Fibroblast of skin of left quadriceps (primary cell): Measurements from ENCODE around the gene KLHL35.

Experiments
- DNase-seq, 2 experiments: peaks; one replicate each; pipeline ENCODE4 v3.0.0-alpha.2; 2013; ENCODE audit warnings: low read depth in 2 of 2

KLHL35 gene

DNA sequence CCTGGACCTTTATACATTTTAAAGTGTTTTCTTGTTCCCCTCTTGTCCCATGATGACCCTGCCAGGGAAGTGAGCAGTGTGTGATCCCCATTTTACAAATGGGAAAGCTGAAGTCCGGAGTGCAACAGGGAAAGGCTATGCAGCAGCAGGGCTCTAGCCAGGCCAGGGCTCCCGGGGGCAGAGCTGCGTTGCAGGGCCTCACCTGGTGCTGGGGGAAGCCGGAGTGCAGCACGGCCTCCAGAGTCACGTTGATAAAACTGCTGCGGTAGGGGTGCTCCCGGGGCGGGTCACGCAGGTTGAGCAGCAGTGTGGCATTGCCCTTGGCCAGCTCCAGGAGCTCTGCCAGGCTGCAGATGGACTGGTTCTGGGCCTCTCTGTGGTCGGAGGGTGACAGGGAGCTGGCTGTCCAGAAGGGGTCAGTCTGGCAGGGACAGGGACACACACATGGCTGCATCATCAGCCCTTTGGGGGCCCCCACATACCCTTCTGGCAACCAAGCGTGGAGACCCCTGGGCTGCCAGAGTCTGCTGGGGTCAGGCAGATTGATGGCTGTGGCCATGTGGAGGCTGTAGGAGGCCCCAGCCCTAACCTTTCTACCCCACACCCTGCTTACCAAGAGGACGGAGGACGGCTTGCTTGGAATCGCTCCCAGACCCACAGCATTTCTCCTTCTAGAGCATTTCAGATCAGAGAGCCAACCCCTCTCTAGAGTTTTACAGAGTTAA lies 9.3 kb upstream of the KLHL35 start:
- no peak for DNase-seq

DNA sequence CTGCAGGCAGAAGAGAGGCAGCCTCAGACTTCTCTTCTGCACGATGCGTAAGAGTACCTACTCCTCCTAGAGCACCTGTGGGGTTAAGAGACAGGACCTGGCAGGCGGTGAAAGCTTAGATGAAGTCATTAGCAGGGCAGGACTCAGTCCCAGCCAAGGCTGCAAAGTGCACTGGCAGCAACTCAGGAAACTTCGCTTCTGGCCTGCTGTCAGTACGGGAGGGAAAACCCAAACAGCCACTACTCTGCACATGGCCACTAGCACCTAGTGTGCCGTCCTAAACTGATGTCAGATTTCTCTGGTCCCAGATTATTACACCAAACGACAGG lies 8.8 kb upstream of the KLHL35 start:
- no peak for DNase-seq

DNA sequence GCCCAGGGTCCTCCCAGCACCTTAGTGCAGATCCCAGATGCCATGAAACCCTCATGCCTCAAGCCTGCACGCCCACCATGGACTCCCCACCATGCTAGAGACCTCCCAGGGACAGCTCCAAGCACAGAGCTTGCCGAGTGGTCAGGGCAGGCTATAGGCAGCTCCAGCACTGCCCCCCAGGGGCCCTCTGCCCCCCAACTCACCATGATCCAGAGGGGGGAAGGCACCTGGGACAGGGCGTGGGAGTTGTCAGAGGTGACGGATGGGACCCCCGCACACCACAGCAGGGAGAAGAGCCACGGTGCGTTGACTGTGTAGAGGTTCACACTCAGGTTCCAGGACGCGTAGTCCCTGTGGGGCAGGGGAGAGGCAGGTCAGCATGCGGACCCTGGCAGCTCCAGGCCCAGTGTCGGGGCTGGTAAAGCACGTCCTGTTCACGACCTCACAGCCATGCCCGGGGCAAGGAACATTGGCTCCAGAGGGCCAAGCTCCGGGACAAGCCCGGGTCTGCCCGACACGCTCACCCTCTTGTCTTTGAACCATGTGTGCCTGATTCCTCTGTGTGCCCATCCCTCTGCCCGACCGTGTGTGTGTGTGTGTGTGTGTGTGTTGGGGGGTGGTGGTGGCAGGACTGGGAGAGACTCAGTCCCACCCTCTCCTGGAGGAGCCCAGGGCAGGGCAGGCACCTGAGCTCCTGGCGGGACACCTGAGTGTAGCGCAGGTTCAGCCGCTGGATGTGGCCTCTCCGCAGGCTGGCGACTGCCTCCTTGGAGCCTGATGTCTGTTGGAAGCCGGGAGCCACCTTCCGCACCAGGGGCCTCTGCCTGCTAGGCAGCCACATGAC lies 8.2 kb upstream of the KLHL35 start:
- no peak for DNase-seq

DNA sequence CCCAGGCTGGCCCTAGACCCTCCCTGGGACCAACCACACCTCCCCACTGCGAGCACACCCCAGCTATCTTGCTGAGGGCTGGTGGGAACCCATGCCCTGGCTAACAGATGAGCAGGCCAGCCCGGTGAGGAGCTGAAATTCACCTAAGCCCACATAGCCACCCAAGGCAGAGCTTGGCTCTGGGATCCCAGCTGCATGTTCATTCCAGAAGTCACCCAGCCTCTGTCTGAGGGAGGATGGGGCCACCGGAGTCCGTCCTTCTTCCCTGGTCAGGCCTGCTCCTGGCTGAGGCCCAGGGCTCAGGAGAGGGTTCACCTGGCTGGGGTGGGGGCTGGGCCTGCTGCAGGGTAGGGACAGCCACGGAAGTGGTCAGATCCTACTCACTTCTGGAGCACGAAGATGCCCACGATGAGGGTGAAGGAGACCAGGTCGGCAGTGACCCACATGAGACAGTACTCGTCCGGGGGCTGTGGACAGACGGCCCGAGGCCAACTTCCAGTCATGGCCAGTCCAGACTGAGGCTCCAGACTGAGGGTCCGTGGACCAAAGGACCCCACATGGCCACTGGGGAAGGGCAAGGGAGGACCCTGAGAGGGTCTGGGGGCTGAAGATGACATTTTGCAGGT lies 6.6 kb upstream of the KLHL35 start:
- no peak for DNase-seq

DNA sequence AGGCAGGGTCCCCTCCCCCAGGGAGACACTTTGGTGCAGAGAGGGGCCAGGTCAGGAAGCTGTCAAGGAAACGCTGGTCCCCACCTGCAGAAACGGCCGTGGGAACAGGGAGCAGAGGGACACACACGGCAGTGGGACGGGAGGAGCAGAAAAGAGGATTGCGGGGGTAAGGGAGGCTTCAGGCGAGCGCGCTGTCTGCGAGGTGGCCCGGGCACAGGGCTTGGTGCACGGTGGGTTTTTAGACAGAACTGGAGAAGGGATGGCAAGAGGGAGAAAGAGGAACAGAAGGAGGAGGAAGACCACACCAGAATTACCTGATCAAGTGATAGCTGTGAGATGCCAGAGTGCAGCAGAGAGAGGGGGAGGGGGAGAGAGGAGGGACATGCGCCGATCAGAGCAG lies 6.0 kb upstream of the KLHL35 start:
- no peak for DNase-seq

DNA sequence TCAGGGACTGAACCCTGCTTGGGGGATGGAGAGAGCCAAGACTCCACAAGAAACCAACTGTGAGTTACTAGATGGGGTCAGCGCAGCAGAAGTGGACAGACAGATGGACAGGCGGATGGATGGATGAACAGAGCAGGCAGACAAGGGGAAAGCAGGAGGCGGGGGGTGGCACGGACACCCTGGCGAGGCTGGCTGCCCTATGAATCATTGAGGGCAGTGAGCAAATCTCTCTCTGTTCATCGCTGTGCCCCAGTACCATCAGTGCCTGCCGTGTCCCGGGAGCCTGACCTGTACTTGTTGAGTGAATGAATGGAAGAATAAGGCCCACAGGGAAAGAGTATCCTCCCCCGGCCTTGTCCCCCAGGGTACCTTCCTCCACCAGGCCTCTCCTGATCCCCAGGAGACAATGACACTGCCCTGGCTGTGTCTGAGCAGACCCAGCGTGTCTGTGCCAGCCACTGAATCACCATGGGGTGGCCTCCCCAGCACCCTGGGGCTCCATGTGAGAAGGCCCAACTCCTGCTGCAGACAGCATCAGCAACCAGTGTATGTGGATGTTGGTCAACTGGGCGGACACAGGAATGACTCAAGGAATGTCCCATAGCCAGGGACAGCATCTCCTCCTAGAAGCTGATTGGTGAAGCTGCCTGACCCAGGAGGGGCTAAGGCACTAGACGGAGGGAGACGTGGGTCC lies 5.1 kb upstream of the KLHL35 start:
- no peak for DNase-seq

DNA sequence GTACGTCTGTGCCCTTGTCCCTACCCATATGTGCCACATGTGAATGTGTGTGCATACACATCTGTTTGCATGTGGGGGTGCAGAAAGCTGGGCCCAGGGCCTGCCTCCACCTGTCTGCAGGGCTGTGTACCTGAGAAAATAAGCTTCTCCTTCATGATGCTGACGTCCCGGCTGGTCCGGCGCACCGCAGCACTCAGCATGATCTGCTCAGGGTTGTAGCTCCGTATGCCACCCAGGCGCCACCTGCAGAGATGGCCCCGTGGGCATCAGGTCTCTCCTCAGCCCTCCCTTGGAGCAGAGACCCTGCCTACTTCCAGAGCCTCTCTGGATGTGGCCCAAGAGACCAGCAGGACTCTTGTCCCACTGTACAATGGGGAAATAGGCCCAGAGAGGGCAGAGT lies 3.8 kb upstream of the KLHL35 start:
- DNase-seq: no peak

DNA sequence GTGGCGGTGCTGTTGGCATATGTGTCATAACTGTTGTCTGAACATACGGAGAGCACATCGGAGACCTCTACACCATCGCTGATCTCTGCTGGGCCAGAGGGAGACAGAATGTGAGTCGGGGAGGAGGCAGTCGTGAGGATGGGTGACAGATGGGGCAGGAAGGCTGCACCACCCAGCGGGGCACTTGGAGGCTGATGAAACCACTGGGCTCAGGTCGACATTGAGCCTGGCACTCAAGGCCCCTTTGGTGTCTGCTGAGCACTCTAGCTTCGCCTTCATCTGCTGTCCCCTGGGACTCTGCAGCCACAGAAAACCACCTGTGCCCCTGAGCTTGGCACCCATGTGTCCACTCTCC lies 2.5 kb upstream of the KLHL35 start:
- DNase-seq: no peak

DNA sequence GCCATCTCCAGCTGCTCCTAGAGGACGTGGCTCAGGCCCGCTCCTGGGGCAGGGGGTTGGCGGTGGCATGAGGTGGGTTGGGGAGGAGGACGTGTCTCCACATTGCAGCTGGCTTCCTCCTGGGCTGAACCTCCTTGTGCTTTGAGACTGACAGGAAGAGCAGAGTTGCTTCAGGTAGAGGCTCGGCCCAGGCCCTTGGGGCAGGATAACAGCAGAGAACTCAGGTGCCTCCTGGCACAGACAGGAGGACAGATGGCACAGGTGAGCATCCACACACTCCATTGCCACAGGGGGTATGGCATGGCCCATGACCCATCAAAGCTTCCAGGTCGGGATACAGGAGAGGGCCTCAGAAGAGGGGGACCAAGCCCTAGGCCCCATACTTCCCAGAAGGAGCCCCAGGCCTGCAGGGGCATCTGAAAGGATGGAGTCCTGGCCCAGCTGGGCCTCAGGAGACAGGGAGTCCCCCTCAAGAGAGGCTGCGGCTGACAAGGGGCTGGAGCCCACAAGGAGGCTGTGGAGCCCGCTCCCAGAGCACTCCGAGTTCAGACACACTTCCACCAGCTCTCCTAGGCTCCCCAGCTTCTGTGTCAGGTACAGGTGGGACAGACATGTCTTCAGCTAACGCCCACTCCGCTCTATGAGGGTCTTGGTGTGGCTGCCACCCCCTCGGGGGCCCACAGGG lies 2.0 kb upstream of the KLHL35 start:
- no peak for DNase-seq

DNA sequence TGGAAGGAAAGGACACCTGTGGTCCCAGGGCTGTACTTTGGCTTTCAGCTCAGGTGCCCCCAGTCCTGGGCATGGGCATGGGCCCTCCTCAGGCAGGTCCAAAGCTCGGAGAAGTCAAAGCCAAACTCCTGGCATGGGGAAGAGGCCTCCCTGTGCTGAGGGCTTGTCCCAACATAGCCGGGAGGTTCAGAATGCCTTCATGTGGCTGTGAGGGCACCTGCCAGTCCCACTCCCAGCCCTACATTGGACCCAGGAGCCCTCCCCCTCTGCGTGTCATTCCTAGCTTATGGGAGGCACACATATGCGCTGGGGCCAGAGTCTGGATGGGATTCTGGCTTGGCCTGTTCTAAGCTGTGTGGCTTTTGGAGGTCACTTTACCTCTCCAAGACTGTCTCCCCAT lies 1.0 kb upstream of the KLHL35 start:
- no peak for DNase-seq

DNA sequence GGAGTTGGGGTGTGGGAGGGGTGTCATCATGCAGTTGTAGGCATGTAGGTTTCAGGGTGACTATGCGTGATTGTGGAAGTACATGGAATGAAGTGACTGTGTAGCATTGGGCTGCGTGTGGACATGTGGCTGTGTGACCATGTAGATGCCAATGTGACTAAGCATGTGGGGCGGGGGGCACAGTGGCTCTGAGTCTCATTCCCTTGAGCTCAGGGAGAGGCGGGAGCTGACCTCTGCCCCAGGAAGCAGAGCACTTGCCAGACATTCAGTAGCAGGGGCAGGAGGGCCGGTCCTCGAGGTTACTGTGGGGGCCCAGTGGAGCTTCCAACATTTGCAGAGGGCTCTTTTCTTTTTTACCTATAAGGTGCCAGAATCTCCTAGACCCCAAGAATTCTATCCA lies 440 bp upstream of the KLHL35 start:
- no peak for DNase-seq

DNA sequence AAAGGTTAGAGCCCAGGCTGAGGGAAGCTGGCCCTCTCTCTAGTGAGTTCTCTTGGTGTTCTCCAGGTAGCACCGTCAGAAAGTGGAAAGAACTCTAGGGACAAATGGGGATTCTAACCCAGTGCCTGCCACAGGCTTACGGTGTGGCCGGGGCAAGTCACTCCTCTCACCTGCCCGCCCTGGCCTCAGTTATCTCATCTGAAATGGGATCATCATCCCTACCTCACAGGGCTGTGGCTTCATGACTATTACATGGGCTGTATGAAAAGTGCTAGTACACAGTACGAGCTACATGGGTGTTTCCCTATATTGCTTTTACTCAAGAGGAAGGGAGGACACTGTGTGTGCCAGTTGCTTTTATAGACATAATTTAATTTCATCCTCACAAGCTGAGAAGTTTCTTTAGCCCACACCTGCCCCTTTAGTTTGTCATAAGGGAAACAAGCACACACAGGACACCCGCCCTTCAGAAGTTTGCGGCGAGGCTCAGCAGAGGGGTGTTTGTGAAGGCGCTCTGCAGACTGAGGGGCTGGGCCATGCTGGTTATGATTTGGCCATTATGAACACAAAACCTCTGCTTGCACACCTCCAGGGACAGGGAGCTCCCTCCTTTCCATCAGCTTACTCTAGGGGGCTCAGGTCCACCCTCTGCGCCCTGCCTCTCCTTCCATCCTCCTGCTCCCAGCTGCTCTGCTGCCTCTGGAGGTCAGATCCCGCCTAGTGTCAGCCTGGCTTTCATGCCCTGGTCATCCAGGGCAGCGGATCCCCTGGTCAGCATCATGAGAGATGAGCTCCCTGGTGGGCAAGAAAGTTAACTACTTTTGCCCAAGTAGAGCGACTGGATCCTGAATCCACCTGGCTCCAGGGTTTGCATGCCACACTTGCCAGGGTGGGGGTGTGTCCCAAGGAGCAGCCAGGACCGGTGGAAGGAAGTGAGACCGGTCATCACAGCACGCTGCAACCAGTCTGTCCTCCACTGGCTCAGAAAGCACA lies 1.2 kb downstream of the KLHL35 start:
- no peak for DNase-seq

DNA sequence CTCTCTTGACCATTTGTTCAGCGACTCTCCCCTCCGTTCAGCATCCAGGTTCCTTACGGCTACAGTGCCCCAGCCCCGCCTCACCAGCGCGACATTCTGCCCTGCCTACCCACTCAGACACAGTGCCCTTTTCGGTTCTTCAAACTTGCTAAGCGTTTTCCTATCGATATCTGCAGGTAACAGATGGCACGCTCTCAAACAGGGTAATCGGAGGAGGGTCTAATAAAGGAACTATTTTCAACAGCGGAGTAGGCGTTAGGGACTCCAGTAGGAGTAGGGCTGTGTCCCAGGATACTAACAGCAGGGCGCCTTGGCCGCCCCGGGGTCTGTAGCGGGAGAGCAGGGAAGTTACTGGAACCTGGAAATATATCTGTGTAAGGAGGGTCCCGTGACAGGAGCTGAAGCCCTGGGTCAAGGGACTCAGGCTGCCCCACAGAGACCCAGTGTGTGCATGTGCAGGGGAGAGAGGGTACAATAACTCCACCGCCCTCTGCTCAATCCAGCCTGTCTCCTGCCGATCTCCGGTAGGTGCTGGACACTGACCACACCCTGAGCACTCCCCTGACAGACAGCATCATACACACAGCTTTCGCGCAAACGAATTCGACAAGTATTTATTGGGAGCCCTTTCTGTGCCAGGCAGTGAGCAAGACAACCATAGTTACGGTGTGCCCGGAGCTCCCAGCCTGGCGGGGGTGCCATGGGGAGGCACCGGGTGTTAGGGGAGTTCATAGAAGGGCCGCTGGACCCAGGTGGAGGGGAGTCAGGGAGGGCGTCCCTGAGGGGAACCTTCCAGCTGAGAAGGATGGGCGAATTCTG lies 2.1 kb downstream of the KLHL35 start:
- DNase-seq: no peak

DNA sequence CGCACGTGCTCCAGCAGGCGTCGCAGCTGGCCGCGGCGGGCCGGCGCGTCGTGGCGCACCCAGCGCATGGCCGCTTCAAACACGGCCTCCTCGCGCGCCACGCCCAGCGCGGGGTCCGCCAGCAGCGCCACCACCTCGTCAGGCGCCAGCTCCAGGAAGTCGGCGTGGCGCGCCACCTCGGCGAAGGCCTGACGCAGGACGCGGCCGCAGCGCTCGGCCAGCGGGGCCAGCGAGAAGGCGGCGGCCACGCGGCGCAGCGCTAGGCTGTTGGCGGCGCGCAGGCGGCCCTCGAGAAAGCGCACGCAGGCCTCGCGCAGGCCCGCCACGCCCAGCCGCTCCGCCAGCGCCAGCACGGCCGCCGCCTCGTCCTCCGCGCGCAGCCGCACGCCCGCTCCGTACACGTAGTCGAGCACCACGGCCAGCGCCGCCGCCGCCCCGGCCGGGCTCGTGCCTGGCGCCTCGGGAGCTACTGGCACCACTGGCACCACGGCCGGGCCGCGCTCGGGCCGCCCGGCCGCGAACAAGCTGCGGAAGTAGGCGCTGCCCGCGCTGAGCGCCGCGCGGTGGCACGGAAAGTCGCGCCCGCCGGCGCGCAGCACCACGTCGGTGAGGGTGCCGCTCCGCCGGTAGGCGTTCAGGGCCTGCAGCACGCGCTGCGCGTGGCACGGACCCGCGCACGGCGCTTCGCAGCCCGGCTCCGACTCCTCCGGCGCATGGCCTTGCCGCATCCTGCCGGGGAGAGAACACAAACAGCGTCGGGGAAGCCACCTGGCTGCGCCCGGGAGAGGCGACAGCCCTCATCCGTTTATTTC lies 2.9 kb downstream of the KLHL35 start:
- DNase-seq: peak; percentile 29 to 30

DNA sequence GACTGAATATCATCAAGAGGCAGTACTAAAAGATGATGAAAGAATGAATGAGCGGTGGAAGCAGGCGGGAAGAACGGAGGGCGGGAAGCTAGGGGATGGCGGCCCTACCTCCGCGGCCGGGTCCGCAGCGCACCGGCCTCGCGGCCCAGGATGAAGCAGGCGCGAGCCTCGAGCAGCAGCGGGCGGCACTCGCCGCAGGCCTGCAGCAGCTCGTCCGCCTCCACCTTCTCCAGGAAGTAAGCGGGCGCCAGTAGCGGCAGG lies 3.4 kb downstream of the KLHL35 start:
- no peak for DNase-seq

DNA sequence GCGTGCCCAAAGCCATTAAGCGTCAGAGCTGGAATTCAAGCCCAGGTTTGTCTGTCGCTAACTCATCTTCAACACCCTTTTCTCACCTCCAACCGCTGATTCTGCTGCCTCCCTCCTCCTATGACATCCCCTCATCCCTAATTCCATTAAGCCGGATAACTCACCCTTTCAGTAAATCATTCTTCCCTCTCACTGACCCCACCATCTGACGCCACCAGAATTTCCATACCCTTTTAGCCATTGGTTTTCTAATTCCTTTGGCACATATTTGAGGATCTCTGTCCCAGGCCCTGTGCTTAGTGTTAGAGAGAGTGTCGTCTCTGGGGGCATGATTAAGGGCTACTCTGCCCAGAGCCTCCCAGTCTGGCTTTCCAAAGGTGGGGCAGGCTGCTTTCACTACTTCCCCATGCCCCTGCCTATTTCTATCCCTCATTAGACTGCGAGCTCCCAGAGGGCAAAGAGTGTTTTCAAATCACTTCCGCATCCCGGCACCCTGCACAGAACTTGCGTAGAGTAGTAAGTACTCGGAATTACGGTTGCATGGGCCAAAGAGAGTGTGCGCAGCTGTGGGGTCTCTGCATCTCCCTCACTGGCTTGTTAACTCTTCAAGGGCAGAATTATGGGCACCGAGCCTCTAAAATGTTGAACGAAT lies 3.9 kb downstream of the KLHL35 start:
- no peak for DNase-seq

DNA sequence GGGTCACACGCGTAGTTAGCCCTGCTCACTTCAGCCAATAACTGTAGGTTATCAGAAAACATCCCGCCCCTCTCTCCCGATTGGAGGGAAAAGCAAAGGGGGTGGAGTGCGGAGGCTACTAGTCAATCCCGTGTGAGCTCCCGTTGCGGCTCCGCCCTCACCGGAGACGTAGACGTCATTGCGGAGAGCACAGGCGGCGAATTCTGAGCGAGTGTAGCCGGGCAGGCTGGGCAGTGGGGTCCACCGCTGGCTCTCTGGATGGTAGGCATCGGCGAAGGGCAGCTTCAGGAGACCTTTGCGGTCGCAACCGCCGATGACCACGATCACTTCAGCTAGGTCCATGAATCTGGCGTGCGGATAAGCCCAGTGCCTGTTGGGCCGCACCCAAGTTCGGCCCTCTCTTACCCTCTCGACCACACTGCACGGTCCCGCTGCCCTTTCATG lies 4.7 kb downstream of the KLHL35 start:
- DNase-seq: peak; percentile 68 to 70

DNA sequence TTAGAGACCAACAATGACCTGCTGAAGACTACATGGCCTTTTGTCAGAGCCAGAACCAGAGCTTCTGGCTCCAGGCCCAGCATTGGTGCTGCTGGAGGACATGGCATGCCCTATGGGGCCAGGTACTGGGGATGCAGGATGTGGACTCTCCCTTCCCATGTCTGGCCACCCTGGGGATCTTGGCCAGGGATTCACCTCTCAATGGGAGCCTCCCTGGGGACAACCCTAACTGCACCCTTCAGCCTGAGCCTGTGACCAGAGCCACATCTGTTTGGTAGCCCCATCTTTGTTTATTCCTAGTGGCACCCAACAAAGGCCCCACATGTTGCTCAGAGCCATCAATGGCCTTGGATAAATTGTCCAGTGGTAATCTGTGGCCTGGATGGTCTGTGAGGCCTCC lies 5.8 kb downstream of the KLHL35 start:
- no peak for DNase-seq

DNA sequence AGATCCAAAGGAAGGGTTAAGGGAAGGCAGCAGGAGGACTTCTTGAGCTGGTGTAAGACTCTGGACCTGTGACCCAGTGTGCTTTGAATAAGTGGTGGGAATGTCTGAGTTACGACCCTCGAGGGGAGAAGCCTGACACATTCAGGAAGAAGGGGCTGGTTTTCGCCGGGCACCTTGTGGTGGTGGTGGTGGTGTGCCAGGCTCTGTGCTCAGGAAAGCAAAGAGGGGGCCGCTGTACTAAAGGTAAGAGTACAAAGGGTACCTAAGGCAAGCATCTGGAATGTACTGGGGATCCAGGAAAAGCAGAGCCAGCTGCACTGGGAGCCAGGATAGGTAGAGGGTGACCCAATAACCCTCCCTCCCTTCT lies 6.3 kb downstream of the KLHL35 start:
- no peak for DNase-seq
